ENCODE results near the gene RETREG2.
"Not testable (repeated sequence)": the region's sequence is repeated elsewhere in the genome, so short reads cannot be mapped to it uniquely, and the experiment has no call there.

Gene RETREG2

DNA sequence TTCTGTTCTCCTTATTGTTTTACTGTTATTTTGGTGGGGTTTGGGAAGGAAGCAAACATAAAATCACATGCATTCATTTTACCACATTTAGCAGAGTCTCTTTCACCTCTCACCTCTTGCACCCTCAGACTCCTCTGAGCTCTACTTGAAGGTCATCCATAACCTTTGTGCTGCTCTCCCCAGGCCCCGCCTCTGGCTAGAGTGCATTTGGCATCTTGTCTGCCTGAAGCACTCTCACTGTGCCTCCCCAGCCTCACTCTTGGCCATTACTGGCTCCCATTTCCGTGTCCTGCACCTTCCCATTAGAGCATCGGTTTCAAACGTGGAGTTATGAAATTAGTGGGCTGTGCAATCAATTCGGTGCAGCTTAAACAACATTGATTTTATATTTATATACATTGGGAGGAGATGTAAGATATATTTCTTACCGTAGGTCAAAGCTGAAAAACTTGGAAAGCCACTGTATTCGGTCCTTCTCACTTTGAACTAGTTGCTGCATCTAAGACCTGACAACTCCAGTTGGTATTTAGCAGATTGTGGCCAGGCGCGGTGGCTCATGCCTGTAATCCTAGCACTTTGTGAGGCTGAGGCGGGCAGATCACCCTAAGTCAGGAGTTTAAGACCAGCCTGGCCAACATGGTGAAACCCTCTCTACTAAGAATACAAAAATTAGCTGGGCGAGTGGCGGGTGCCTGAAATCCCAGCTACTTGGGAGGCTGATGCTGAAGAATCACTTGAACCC, 21.6 kb downstream of the RETREG2 start:
- Histone ChIP-seq H3K36me3 (ENCODE audit: control insufficient read depth, insufficient read depth, low read length) (no peaks in the 10 kb centered on the region), H3K9me3 (ENCODE audit: control insufficient read depth, low read length) (no peaks in the 10 kb centered on the region), H3K27ac (ENCODE audit: low read depth, low read length, severe bottlenecking) (no peak overlapping the region), H3K4me1 (ENCODE audit: control insufficient read depth, insufficient read depth, low read length, poor library complexity, severe bottlenecking) (no peaks in the 10 kb centered on the region), H3K4me3 (ENCODE audit: extremely low read depth, insufficient read depth, low read length, poor library complexity, severe bottlenecking) (no peak overlapping the region)
- 88 to 94% methylated on average over 6 to 10 of the region's 12 CpGs for WGBS, 2 experiments (ENCODE audit: insufficient coverage in 2 of 2)

DNA sequence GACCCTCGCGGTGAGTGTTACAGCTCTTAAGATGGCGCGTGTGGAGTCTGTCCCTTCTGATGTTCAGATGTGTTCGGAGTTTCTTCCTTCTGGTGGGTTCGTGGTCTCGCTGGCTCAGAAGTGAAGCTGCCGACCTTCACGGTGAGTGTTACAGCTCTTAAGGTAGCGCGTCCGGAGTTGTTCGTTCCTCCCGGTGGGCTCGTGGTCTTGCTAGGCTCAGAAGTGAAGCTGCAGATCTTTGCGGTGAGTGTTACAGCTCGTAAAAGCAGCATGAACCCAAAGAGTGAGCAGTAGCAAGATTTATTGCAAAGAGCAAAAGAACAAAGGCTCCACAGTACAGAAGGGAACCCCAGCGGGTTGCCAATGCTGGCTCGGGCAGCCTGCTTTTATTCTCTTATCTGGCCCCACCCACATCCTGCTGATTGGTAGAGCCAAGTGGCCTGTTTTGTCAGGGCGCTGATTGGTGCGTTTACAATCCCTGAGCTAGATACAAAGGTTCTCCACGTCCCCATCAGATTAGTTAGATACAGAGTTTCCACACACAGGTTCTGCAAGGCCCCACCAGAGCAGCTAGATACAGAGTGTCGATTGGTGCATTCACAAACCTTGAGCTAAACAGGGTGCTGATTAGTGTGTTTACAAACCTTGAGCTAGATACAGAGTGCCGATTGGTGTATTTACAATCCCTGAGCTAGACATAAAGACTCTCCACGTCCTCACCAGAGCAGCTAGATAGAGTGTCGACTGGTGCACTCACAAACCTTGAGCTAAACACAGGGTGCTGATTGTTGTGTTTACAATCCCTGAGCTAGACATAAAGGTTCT, 22.6 kb downstream of the RETREG2 start:
- H3K4me1 ChIP-seq (ENCODE audit: control insufficient read depth, insufficient read depth, low read length, poor library complexity, severe bottlenecking); H3K36me3 ChIP-seq (ENCODE audit: control insufficient read depth, insufficient read depth, low read length); H3K4me3 ChIP-seq (ENCODE audit: extremely low read depth, insufficient read depth, low read length, poor library complexity, severe bottlenecking); H3K9me3 ChIP-seq (ENCODE audit: control insufficient read depth, low read length); H3K27ac ChIP-seq (ENCODE audit: low read depth, low read length, severe bottlenecking): not testable (repeated sequence)
- WGBS, 2 experiments (ENCODE audit: insufficient coverage in 2 of 2): 93 to 96% methylated on average over 18 to 19 of the region's 26 CpGs

DNA sequence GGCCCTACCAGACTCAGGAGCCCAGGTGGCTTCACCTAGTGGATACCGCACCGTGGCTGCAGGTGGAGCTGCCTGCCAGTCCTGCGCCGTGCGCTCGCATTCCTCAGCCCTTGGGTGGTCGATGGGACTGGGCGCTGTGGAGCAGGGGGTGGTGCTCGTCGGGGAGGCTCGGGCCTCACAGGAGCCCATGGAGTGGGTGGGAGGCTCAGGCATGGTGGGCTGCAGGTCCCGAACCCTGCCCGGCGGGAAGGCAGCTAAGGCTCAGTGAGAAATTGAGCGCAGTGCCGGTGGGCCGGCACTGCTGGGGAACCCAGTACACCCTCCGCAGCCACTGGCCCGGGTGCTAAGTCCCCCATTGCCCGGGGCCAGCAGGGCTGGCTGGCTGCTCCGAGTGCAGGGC, 23.3 kb downstream of the RETREG2 start:
- H3K27ac ChIP-seq (ENCODE audit: low read depth, low read length, severe bottlenecking); H3K36me3 ChIP-seq (ENCODE audit: control insufficient read depth, insufficient read depth, low read length); H3K9me3 ChIP-seq (ENCODE audit: control insufficient read depth, low read length); H3K4me1 ChIP-seq (ENCODE audit: control insufficient read depth, insufficient read depth, low read length, poor library complexity, severe bottlenecking); H3K4me3 ChIP-seq (ENCODE audit: extremely low read depth, insufficient read depth, low read length, poor library complexity, severe bottlenecking): not testable (repeated sequence)
- WGBS, 2 experiments (ENCODE audit: insufficient coverage in 2 of 2): 97 to 100% methylated on average over 3 to 14 of the region's 21 CpGs

DNA sequence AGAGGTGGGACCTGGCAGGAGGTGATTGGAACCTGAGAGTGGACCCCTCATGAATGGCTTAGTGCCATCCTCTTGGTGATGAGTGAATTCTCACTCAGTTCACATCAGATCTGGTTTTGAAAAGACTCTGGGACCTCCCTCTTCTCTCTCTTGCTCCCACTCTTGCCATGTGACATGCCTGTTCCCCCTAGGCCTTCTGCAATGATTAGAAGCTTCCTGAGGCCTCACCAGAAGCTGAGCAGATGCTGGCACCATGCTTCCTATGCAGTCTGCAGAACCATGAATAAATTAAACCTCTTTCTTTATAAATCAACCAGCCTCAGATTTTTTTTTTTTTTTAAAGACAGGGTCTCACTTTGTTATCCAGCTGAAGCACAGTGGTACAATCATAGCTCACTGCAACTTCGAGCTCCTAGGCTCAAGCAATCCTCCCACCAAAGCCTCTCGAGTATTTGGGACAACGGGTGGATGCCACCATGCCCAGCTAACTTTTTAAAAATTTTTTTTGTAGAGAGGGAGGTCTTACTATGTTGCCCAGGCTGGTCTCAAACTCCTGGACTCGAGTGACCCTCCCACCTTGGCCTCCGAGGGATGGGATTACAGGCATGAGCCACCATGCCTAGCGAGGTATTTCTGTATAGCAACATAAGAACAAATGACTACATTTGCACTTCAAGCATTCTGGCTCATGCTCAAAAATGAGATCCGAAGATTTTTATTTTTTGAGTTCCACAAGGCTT, 26.5 kb downstream of the RETREG2 start:
- H3K4me3 ChIP-seq (ENCODE audit: extremely low read depth, insufficient read depth, low read length, poor library complexity, severe bottlenecking): no peak overlapping the region
- no peak overlapping the region for H3K27ac ChIP-seq (ENCODE audit: low read depth, low read length, severe bottlenecking)
- H3K36me3 ChIP-seq (ENCODE audit: control insufficient read depth, insufficient read depth, low read length): peaks cover 17% of the 10 kb centered on the region
- peaks cover 7% of the 10 kb centered on the region for H3K4me1 ChIP-seq (ENCODE audit: control insufficient read depth, insufficient read depth, low read length, poor library complexity, severe bottlenecking)
- 90 to 100% methylated on average over 2 to 6 of the region's 7 CpGs for WGBS, 2 experiments (ENCODE audit: insufficient coverage in 2 of 2)
- no peaks in the 10 kb centered on the region for H3K9me3 ChIP-seq (ENCODE audit: control insufficient read depth, low read length)

DNA sequence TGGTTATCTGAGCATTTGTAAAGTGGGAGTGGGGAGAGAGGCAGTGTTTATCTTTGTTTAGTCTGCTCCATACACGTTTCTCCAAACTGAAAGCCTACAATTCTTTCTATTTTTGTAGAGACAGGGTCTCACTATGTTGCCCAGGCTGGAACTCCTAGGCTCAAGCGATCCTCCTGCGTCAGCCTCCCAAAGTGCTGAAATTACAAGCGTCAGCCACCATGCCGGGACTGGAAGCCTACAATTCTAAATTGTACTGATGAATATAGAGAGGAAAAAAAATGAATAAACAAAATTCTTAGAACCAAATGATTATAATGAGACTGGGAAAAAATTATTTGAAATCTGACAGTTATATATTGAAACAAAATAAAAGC, 27.1 kb downstream of the RETREG2 start:
- Histone ChIP-seq H3K4me3 (ENCODE audit: extremely low read depth, insufficient read depth, low read length, poor library complexity, severe bottlenecking) (no peak overlapping the region), H3K27ac (ENCODE audit: low read depth, low read length, severe bottlenecking) (no peak overlapping the region), H3K4me1 (ENCODE audit: control insufficient read depth, insufficient read depth, low read length, poor library complexity, severe bottlenecking) (peaks cover 7% of the 10 kb centered on the region), H3K9me3 (ENCODE audit: control insufficient read depth, low read length) (no peaks in the 10 kb centered on the region), H3K36me3 (ENCODE audit: control insufficient read depth, insufficient read depth, low read length) (peaks cover 20% of the 10 kb centered on the region)
- WGBS, 2 experiments (ENCODE audit: insufficient coverage in 2 of 2): 100% methylated on average over 1 of the region's 5 CpGs; no CpG with 5 or more reads in 1 of the 2 experiments

DNA sequence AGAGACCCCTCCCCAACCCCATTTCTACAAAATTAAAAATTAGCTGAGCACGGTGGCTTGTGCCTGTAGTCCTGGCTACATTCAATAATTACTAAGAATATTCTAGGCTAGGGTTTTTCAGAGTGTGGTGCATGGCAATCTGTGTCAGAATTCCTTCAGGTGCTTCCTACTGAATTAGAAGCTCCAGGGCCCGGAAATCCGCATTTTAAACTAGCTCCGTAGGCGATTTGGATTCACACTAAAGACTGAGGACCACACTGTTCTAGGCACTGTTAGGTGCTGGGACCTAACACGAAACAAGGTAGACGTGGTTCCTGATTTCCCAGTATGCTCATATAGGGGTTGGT, 27.9 kb downstream of the RETREG2 start:
- Histone ChIP-seq H3K4me3 (ENCODE audit: extremely low read depth, insufficient read depth, low read length, poor library complexity, severe bottlenecking) (peak overlapping the region; percentile 58), H3K27ac (ENCODE audit: low read depth, low read length, severe bottlenecking) (peak overlapping the region; percentile 84), H3K9me3 (ENCODE audit: control insufficient read depth, low read length) (no peaks in the 10 kb centered on the region), H3K36me3 (ENCODE audit: control insufficient read depth, insufficient read depth, low read length) (peaks cover 23% of the 10 kb centered on the region), H3K4me1 (ENCODE audit: control insufficient read depth, insufficient read depth, low read length, poor library complexity, severe bottlenecking) (peaks cover 7% of the 10 kb centered on the region)
- WGBS, 2 experiments (ENCODE audit: insufficient coverage in 2 of 2): 32 to 36% methylated on average over 6 of the region's 7 CpGs

- peaks cover 7% of the 10 kb centered on the region for H3K4me1 ChIP-seq (ENCODE audit: control insufficient read depth, insufficient read depth, low read length, poor library complexity, severe bottlenecking)
- H3K9me3 ChIP-seq (ENCODE audit: control insufficient read depth, low read length): no peaks in the 10 kb centered on the region
- 1% methylated on average over 42 to 52 of the region's 76 CpGs for WGBS, 2 experiments (ENCODE audit: insufficient coverage in 2 of 2)
- peaks cover 26% of the 10 kb centered on the region for H3K36me3 ChIP-seq (ENCODE audit: control insufficient read depth, insufficient read depth, low read length)
- H3K4me3 ChIP-seq (ENCODE audit: extremely low read depth, insufficient read depth, low read length, poor library complexity, severe bottlenecking): peak within 1 kb of the TSS; percentile 58
- peak within 1 kb of the TSS; percentile 84 for H3K27ac ChIP-seq (ENCODE audit: low read depth, low read length, severe bottlenecking)
Measured at GRCh38 chr2:219206328-219207133, 28.5 kb downstream of the RETREG2 start, which contains the start of gene ZFAND2B. Gene ZFAND2B (plus strand): TSS chr2:219206782. CDS start chr2:219206988, 206 bp downstream.

DNA sequence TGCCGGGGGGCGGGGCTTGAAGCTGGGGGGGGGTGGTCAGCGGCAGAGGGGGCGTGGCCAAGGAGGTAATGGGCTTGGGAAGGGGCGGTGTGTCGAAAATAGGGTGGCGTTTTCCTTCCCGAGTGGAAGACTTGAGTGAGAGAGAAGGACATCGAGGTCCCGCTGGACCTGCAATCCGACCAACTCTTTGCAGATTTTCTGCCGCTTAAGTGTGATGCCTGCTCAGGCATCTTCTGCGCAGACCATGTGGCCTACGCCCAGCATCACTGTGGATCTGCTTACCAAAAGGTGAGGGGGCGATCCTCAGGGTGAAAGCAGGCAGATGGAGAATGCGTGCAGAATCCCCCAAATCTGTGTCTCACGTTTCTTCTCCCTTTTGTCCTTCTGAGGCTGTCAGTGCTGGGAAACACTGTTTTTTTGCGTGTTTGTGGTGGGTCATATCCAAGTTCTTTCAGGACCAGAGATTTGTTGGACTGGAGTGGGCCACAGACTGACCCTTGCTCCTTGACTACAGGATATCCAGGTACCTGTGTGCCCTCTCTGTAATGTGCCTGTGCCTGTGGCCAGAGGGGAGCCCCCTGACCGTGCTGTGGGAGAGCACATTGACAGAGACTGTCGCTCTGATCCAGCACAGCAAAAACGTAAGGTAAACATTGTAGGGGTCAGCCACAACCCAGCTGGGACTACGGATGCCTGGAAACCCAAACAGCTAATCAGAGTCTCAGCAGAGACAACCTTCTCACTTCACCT, 29.2 kb downstream of the RETREG2 start:
- H3K27ac ChIP-seq (ENCODE audit: low read depth, low read length, severe bottlenecking): no peak overlapping the region
- peaks cover 30% of the 10 kb centered on the region for H3K36me3 ChIP-seq (ENCODE audit: control insufficient read depth, insufficient read depth, low read length)
- WGBS, 2 experiments (ENCODE audit: insufficient coverage in 2 of 2): 39 to 48% methylated on average over 13 to 16 of the region's 22 CpGs
- no peaks in the 10 kb centered on the region for H3K9me3 ChIP-seq (ENCODE audit: control insufficient read depth, low read length)
- peak overlapping the region; percentile 58 for H3K4me3 ChIP-seq (ENCODE audit: extremely low read depth, insufficient read depth, low read length, poor library complexity, severe bottlenecking)
- peaks cover 7% of the 10 kb centered on the region for H3K4me1 ChIP-seq (ENCODE audit: control insufficient read depth, insufficient read depth, low read length, poor library complexity, severe bottlenecking)

GRCh38 chr2:219207884-219208740, 30.0 kb downstream of the RETREG2 start:
- Histone ChIP-seq H3K9me3 (ENCODE audit: control insufficient read depth, low read length) (no peaks in the 10 kb centered on the region), H3K4me3 (ENCODE audit: extremely low read depth, insufficient read depth, low read length, poor library complexity, severe bottlenecking) (no peak overlapping the region), H3K36me3 (ENCODE audit: control insufficient read depth, insufficient read depth, low read length) (peaks cover 38% of the 10 kb centered on the region), H3K4me1 (ENCODE audit: control insufficient read depth, insufficient read depth, low read length, poor library complexity, severe bottlenecking) (peaks cover 7% of the 10 kb centered on the region), H3K27ac (ENCODE audit: low read depth, low read length, severe bottlenecking) (no peak overlapping the region)
- 90 to 97% methylated on average over 12 to 13 of the region's 17 CpGs for WGBS, 2 experiments (ENCODE audit: insufficient coverage in 2 of 2)
